Esophagus muscularis mucosa (tissue), 4 donors: Measurements from ENCODE around the gene DUSP15. TPM values are rescaled to one million over a fixed set of nuclear protein-coding genes. Genes with fewer than 3 reads are reported as not detected.
"Not testable (repeated sequence)": the region's sequence is repeated elsewhere in the genome, so short reads cannot be mapped to it uniquely, and the experiment has no call there.

Experiments used
- DNase-seq: peaks from one replicate; pipeline ENCODE4 v3.0.0-alpha.2; 2017; ENCODE audit errors: extremely low spot score
- H3K27ac ChIP-seq, 4 donors: fragments of 200-600 bp; sonication (generic); replicated peaks in 1 of 4; 1 replicate in 3 of 4; 2 replicates in 1 of 4; pipeline ENCODE4 v1.5.1; 2016 to 2019; ENCODE audit warnings: mild to moderate bottlenecking in 1 of 4
- H3K27me3 ChIP-seq, 4 donors: fragments of 200-600 bp; sonication (generic); one replicate each; pipeline versions ENCODE4 v1.5.1 to v1.6.0; 2016 to 2019
- H3K36me3 ChIP-seq, 4 donors: fragments of 200-600 bp; sonication (generic); one replicate each; pipeline ENCODE4 v1.5.1; 2016 to 2019
- H3K4me1 ChIP-seq, 4 donors: fragments of 200-600 bp; sonication (generic); one replicate each; pipeline ENCODE4 v1.5.1; 2016 to 2019
- H3K4me3 ChIP-seq, 4 donors: fragments of 200-600 bp; sonication (generic); 1 replicate in 2 of 4; 2 replicates in 2 of 4; pipeline ENCODE4 v1.5.1; 2016 to 2019; ENCODE audit warnings: mild to moderate bottlenecking in 4 of 4, moderate library complexity in 1 of 4
- H3K9me3 ChIP-seq, 4 donors: fragments of 200-600 bp; sonication (generic); 1 replicate in 3 of 4; 2 replicates in 1 of 4; pipeline ENCODE4 v1.5.1; 2016 to 2019
- CTCF ChIP-seq, 3 experiments: fragments of 200-600 bp in 2 of 3; fragments of 450-650 bp in 1 of 3; sonication (generic) in 2 of 3; IDR thresholded peaks; one replicate each; pipeline ENCODE4 v1.5.1; 2017 to 2019; ENCODE audit warnings: antibody characterized with exemption in 3 of 3, mild to moderate bottlenecking in 2 of 3, moderate library complexity in 1 of 3
- EP300 ChIP-seq: sonication (generic); formaldehyde crosslinking; IDR thresholded peaks from one replicate; pipeline ENCODE4 v1.6.1; 2017; ENCODE audit warnings: antibody characterized with exemption
- POLR2A ChIP-seq: fragments of 450-650 bp; IDR thresholded peaks from one replicate; pipeline ENCODE4 v1.6.1; 2017; ENCODE audit warnings: antibody characterized with exemption, moderate library complexity, mild to moderate bottlenecking, low read depth
- POLR2AphosphoS5 ChIP-seq, 2 donors: sonication (generic); formaldehyde crosslinking; IDR thresholded peaks; one replicate each; pipeline ENCODE4 v1.6.1; 2017; ENCODE audit warnings: antibody characterized with exemption in 2 of 2
- WGBS: methylation state at CpG from one replicate; pipeline ENCODE4 v1.1.5; 2018; 5-methylcytosine and 5-hydroxymethylcytosine counted together
- intact Hi-C: fragments of 100-400 bp; cut with DNase I; formaldehyde crosslinking; loops from one replicate; pipeline ENCODE4 v1.15.1; 2023
- total RNA-seq, 4 donors: library from RNA; depleted of rRNA; stranded (reverse); fragments of >200 nt; gene quantifications; one replicate each; pipeline versions ENCODE4 v1.1.0 to v1.2.1, GENCODE V29; 2016

DUSP15 gene
- total RNA-seq: 1 to 10 TPM in 3 of 4 donors, under 1 TPM in 1; 0.83 to 5.1 (median 3.8) TPM

- peak within 1 kb of the TSS; percentile 60 to 89 (median 84) for H3K4me3 ChIP-seq
- H3K27ac ChIP-seq: peak within 1 kb of the TSS; percentile 49 to 71 (median 66)
- peaks cover 9 to 26% (median 22%) of the 10 kb centered on the region in 4 donors for H3K4me1 ChIP-seq
- intact Hi-C loops: no loop called here
- 2% methylated on average over 25 of the region's 80 CpGs for WGBS
- H3K27me3 ChIP-seq: no peaks in the 10 kb centered on the region
- H3K9me3 ChIP-seq: no peaks in the 10 kb centered on the region
- no peak for DNase-seq
- no peaks in the 10 kb centered on the region for H3K36me3 ChIP-seq
- no peak for TF ChIP-seq CTCF (IDR thresholded peaks at IDR 0.05)
- TF ChIP-seq POLR2AphosphoS5 (IDR thresholded peaks at IDR 0.05): peak in 1 of 2 donors; percentile 68
Measured at GRCh38 chr20:31869942-31870725, at the start of gene DUSP15, which contains the start of gene TTLL9. Gene DUSP15 (minus strand): TSS chr20:31870527. CDS start chr20:31870337, 190 bp downstream. Gene TTLL9 (plus strand): TSS chr20:31870634. CDS start chr20:31871127, 493 bp downstream.

- Histone ChIP-seq H3K4me3 (no peak overlapping the region), H3K27ac (no peak overlapping the region), H3K4me1 (no peaks in the 10 kb centered on the region), H3K27me3 (peaks cover 0 to 40% (median 0%) of the 10 kb centered on the region in 4 donors), H3K36me3 (no peaks in the 10 kb centered on the region), H3K9me3 (no peaks in the 10 kb centered on the region)
- TF ChIP-seq POLR2AphosphoS5 (IDR thresholded peaks at IDR 0.05) (no peak), POLR2A (no peak), EP300 (no peak), CTCF (IDR thresholded peaks at IDR 0.05) (no peak)
- DNase-seq: no peak
- WGBS: 48% methylated on average over 6 of the region's 6 CpGs
- intact Hi-C loops: no loop called here
Measured at GRCh38 chr20:31919410-31920155, 49.3 kb upstream of the DUSP15 start.

- H3K27ac ChIP-seq: no peak overlapping the region
- no peak overlapping the region for H3K4me3 ChIP-seq
- no peak for TF ChIP-seq POLR2AphosphoS5 (IDR thresholded peaks at IDR 0.05)
- TF ChIP-seq POLR2A: no peak
- TF ChIP-seq CTCF (IDR thresholded peaks at IDR 0.05): no peak
- TF ChIP-seq EP300: no peak
- no peaks in the 10 kb centered on the region for H3K36me3 ChIP-seq
- peaks cover 0 to 30% (median 0%) of the 10 kb centered on the region in 4 donors for H3K27me3 ChIP-seq
- no peaks in the 10 kb centered on the region for H3K9me3 ChIP-seq
- no peaks in the 10 kb centered on the region for H3K4me1 ChIP-seq
- no peak for DNase-seq
- intact Hi-C loops: no loop called here
- 79% methylated on average over 7 of the region's 7 CpGs for WGBS
Measured at GRCh38 chr20:31918466-31919105, 48.3 kb upstream of the DUSP15 start.

GRCh38 chr20:31917962-31918412 is 47.7 kb upstream of the DUSP15 start:
- WGBS: 39% methylated on average over 7 of the region's 7 CpGs
- H3K4me1 ChIP-seq, H3K4me3 ChIP-seq, DNase-seq, H3K36me3 ChIP-seq, intact Hi-C loops, H3K9me3 ChIP-seq, H3K27ac ChIP-seq: not testable (repeated sequence)
- peaks cover 0 to 26% (median 0%) of the 10 kb centered on the region in 4 donors for H3K27me3 ChIP-seq

- Histone ChIP-seq H3K4me3 (no peak overlapping the region), H3K4me1 (no peaks in the 10 kb centered on the region), H3K36me3 (no peaks in the 10 kb centered on the region), H3K27ac (no peak overlapping the region), H3K9me3 (no peaks in the 10 kb centered on the region), H3K27me3 (peaks cover 0 to 22% (median 0%) of the 10 kb centered on the region in 4 donors)
- intact Hi-C loops: no loop called here
- TF ChIP-seq EP300: no peak
- no peak for TF ChIP-seq POLR2AphosphoS5 (IDR thresholded peaks at IDR 0.05)
- no peak for TF ChIP-seq POLR2A
- TF ChIP-seq CTCF (IDR thresholded peaks at IDR 0.05): no peak
- 100% methylated on average over 4 of the region's 4 CpGs for WGBS
- no peak for DNase-seq
Measured at GRCh38 chr20:31916708-31917107, 46.4 kb upstream of the DUSP15 start.
